OCI-LY7 (cell line): ENCODE results near the gene DBI.

Source experiments
- EZH2phosphoT487 ChIP-seq: fragments of 200-600 bp; sonication (generic); IDR thresholded peaks from 2 replicates; pipeline ENCODE4 v1.6.1; 2018; ENCODE audit warnings: low read depth, borderline replicate concordance, mild to moderate bottlenecking, mixed run types, antibody characterized with exemption, low read length, moderate library complexity, mixed read lengths
- TF ChIP-seq, protein P1 (sequence below): fragments of 200-600 bp; sonication (generic); conservative IDR thresholded peaks from 2 replicates; pipeline ENCODE4 v1.5.1; 2014; ENCODE audit warnings: mild to moderate bottlenecking, antibody characterized with exemption, low read length, moderate library complexity, mixed read lengths

GRCh38 chr2:119365436-119365835 lies 1.3 kb upstream of the DBI start:
- TF ChIP-seq, protein P1, sequence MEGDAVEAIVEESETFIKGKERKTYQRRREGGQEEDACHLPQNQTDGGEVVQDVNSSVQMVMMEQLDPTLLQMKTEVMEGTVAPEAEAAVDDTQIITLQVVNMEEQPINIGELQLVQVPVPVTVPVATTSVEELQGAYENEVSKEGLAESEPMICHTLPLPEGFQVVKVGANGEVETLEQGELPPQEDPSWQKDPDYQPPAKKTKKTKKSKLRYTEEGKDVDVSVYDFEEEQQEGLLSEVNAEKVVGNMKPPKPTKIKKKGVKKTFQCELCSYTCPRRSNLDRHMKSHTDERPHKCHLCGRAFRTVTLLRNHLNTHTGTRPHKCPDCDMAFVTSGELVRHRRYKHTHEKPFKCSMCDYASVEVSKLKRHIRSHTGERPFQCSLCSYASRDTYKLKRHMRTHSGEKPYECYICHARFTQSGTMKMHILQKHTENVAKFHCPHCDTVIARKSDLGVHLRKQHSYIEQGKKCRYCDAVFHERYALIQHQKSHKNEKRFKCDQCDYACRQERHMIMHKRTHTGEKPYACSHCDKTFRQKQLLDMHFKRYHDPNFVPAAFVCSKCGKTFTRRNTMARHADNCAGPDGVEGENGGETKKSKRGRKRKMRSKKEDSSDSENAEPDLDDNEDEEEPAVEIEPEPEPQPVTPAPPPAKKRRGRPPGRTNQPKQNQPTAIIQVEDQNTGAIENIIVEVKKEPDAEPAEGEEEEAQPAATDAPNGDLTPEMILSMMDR: no peak
- TF ChIP-seq EZH2phosphoT487: no peak
